GM12878 (cell line): ENCODE data around the gene TUBB4B. TPM values are rescaled to one million over a fixed set of nuclear protein-coding genes. Genes with fewer than 3 reads are reported as not detected.

ENCODE experiments used
- ATAC-seq: fragments of 200-7000 bp; cut with Tn5 transposase; 3 replicates; pipeline ENCODE4 v1.9.1; 2020; ENCODE audit warnings: mild to moderate bottlenecking, moderate library complexity
- BruUV-seq: library from RNA; stranded (reverse); fragments of 400-500 nt; replicated peaks from 2 replicates; lab custom pipeline; 2021; lab: Mats Ljungman, UMichigan
- CTCF ChIA-PET: fragments of 300-600 bp; sonication (Branson Sonifier 250); formaldehyde crosslinking; extraction: SDS; loops from one replicate; lab custom pipeline; 2021; ENCODE audit warnings: inconsistent platforms; lab: Yijun Ruan, JAX
- POLR2A ChIA-PET: fragments of 350-600 bp; formaldehyde crosslinking; extraction: SDS; loops from one replicate; lab custom pipeline; 2021; ENCODE audit warnings: inconsistent platforms; lab: Charles Lee
- RAD21 ChIA-PET: fragments of 300-600 bp; sonication (Branson Sonifier 250); formaldehyde crosslinking; loops from one replicate; lab custom pipeline; 2023; ENCODE audit warnings: antibody characterized with exemption; ENCODE audit not compliant: unreplicated experiment; lab: Charles Lee
- SMC1A ChIA-PET: fragments of 300-600 bp; sonication (Branson Sonifier 250); formaldehyde crosslinking; loops from one replicate; lab custom pipeline; 2023; ENCODE audit not compliant: unreplicated experiment, uncharacterized antibody; lab: Charles Lee
- DNase-seq: peaks from one replicate; pipeline ENCODE4 v3.0.0-alpha.2; 2011; ENCODE audit warnings: low read depth, low spot score
- FAIRE-seq: peaks from 3 replicates; lab custom pipeline; 2011; peaks lifted over from hg19 to GRCh38; lab: Jason Lieb, UNC
- H2AFZ ChIP-seq: 2 replicates; pipeline ENCODE4 v1.6.0; 2011; ENCODE audit warnings: low read depth, low read length, control low read depth; ENCODE audit not compliant: control insufficient read depth
- H3K27ac ChIP-seq: 2 replicates; pipeline ENCODE4 v1.5.1; 2011; ENCODE audit warnings: control low read depth; ENCODE audit not compliant: control insufficient read depth, insufficient read depth
- H3K27me3 ChIP-seq, 2 experiments: replicated peaks in 1 of 2; 2 replicates each; pipeline versions ENCODE4 v1.6.0 to v1.6.1; 2011; ENCODE audit warnings: low read length in 1 of 2; ENCODE audit not compliant: control insufficient read depth in 2 of 2, insufficient read depth in 2 of 2
- H3K36me3 ChIP-seq, 2 experiments: 2 replicates each; pipeline ENCODE4 v1.5.1; 2011; ENCODE audit warnings: low read length in 1 of 2; ENCODE audit not compliant: control insufficient read depth in 2 of 2, insufficient read depth in 2 of 2
- H3K4me1 ChIP-seq: 2 replicates; pipeline ENCODE4 v1.6.1; 2011; ENCODE audit warnings: mild to moderate bottlenecking, low read length, moderate library complexity, mixed read lengths; ENCODE audit not compliant: control insufficient read depth, insufficient read depth
- H3K4me2 ChIP-seq: 2 replicates; pipeline ENCODE4 v1.6.0; 2011; ENCODE audit warnings: control low read depth; ENCODE audit not compliant: control insufficient read depth, insufficient read depth
- H3K4me3 ChIP-seq: fragments of 200-600 bp; sonication (generic); 2 replicates; pipeline ENCODE4 v1.5.1; 2016
- H3K79me2 ChIP-seq: 2 replicates; pipeline ENCODE4 v1.6.0; 2011; ENCODE audit warnings: low read length; ENCODE audit not compliant: control insufficient read depth, insufficient read depth
- H3K9ac ChIP-seq: 2 replicates; pipeline ENCODE4 v1.8.0; 2011; ENCODE audit warnings: low read length, control low read depth, mixed read lengths; ENCODE audit not compliant: control insufficient read depth, insufficient read depth
- H3K9me3 ChIP-seq: replicated peaks from 3 replicates; pipeline ENCODE4 v1.5.1; 2011; ENCODE audit warnings: mild to moderate bottlenecking, low read length; ENCODE audit not compliant: control insufficient read depth, insufficient read depth
- H4K20me1 ChIP-seq: 2 replicates; pipeline ENCODE4 v1.6.0; 2011; ENCODE audit not compliant: control insufficient read depth, insufficient read depth
- NR2F1 ChIP-seq: fragments of 450-650 bp; conservative IDR thresholded peaks from 2 replicates; pipeline ENCODE4 v1.6.1; 2017; ENCODE audit warnings: mild to moderate bottlenecking
- WGBS: methylation state at CpG from one replicate; pipeline ENCODE4 v1.1.6; 2016; ENCODE audit warnings: low lambda C conversion rate; ENCODE audit not compliant: insufficient replicate concordance, insufficient coverage; ENCODE audit errors: missing lambda C conversion rate; 5-methylcytosine and 5-hydroxymethylcytosine counted together
- in situ Hi-C: fragments of 300-500 bp; cut with MboI; formaldehyde crosslinking; loops from 9 replicates; pipeline ENCODE4 v1.14.3; 2018; ENCODE audit warnings: mixed read lengths
- intact Hi-C: fragments of 100-400 bp; cut with micrococcal nuclease; formaldehyde crosslinking; loops from one replicate; pipeline ENCODE4 v1.14.2; 2022; ENCODE audit not compliant: unreplicated experiment
- polyA plus RNA-seq, 11 experiments: library from polyadenylated mRNA; depleted of rRNA in 4 of 11; unstranded in 6 of 11; stranded (reverse) in 5 of 11; fragments of >200 nt; fragmentation: Nextera tagmentation in 4 of 11; fragmentation: Illumina TruSeq in 1 of 11; extraction: Ambion mirVana in 4 of 11; extraction: Trizol in 1 of 11; gene quantifications; 1 replicate in 1 of 11; 2 replicates in 10 of 11; pipeline versions ENCODE4 v1.2.1 to v1.2.3, GENCODE V29; 2011 to 2016; ENCODE audit warnings: inconsistent platforms in 2 of 11, missing spikeins in 2 of 11, low read depth in 1 of 11
- total RNA-seq, 4 experiments: library from RNA; depleted of rRNA in 3 of 4; stranded (reverse); fragments of >200 nt in 3 of 4; fragmentation: Illumina TruSeq in 1 of 4; extraction: Trizol in 1 of 4; gene quantifications; 2 replicates each; pipeline versions ENCODE4 v1.2.1 to v1.2.3, GENCODE V29; 2013 to 2021
- TF ChIP-seq, protein P1 (sequence below): fragments of 450-650 bp; formaldehyde crosslinking; IDR thresholded peaks from 2 replicates; pipeline ENCODE4 v1.4.0; 2020; ENCODE audit warnings: mild to moderate bottlenecking, moderate library complexity
- TF ChIP-seq, protein P2 (sequence below): IDR thresholded peaks from 2 replicates; pipeline ENCODE4 v1.6.1; 2011; ENCODE audit warnings: low read depth, mild to moderate bottlenecking, low read length, moderate library complexity, borderline replicate concordance; ENCODE audit errors: extremely low read depth

Gene TUBB4B
- total and polyA plus RNA-seq, 10 of the 15 experiments (the other 5 are each of a cell fraction or from before 2014, with no cell fraction given): 23.0 to 532 (median 254) TPM

DNA sequence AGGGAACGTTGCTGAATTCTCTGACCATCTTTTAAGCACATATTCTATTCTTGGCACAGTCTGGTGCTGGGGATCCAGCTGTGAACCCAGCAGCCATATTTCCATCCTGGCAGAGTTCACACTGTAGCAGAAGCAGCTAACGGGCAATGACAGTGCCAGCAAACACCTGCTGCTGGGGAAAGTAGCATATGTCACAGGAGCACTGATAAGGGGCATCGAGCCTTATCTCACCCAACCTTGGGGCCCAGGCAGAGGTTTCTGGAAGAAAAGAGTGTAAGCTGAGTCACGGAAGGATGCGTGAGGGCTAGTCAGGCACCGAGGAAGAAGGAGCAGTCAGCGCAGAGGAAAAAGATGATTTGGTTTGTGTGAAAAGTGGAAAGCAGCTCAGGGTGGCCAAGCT lies 34.5 kb upstream of the TUBB4B start:
- peaks cover 34% of the 10 kb centered on the region for H3K4me1 ChIP-seq
- ChIA-PET SMC1A (interaction anchor here (0.6 kb wide), 1 partner anchor 90 kb away, joined by 3 read pairs; no protein-coding TSS in a partner anchor), POLR2A (interaction anchor here (0.6 to 8.0 kb wide), 5 partner anchors 16 to 139 kb away, joined by 3 to 68 read pairs (median 4); partner anchors contain the start of genes CYSRT1 and RNF208)
- no peak overlapping the region for H3K27ac ChIP-seq
- FAIRE-seq (no peak), DNase-seq (no peak)
- peaks cover 43% of the 10 kb centered on the region for H3K79me2 ChIP-seq
- peak overlapping the region; percentile 95 for H3K4me3 ChIP-seq
- no peak overlapping the region for H2AFZ ChIP-seq
- intact Hi-C loops: no loop called here
- BruUV-seq: TSS peak; percentile 78
- TF ChIP-seq NR2F1: no peak
- TF ChIP-seq, protein P1, sequence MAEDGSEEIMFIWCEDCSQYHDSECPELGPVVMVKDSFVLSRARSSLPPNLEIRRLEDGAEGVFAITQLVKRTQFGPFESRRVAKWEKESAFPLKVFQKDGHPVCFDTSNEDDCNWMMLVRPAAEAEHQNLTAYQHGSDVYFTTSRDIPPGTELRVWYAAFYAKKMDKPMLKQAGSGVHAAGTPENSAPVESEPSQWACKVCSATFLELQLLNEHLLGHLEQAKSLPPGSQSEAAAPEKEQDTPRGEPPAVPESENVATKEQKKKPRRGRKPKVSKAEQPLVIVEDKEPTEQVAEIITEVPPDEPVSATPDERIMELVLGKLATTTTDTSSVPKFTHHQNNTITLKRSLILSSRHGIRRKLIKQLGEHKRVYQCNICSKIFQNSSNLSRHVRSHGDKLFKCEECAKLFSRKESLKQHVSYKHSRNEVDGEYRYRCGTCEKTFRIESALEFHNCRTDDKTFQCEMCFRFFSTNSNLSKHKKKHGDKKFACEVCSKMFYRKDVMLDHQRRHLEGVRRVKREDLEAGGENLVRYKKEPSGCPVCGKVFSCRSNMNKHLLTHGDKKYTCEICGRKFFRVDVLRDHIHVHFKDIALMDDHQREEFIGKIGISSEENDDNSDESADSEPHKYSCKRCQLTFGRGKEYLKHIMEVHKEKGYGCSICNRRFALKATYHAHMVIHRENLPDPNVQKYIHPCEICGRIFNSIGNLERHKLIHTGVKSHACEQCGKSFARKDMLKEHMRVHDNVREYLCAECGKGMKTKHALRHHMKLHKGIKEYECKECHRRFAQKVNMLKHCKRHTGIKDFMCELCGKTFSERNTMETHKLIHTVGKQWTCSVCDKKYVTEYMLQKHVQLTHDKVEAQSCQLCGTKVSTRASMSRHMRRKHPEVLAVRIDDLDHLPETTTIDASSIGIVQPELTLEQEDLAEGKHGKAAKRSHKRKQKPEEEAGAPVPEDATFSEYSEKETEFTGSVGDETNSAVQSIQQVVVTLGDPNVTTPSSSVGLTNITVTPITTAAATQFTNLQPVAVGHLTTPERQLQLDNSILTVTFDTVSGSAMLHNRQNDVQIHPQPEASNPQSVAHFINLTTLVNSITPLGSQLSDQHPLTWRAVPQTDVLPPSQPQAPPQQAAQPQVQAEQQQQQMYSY (CRISPR knock-in tag): no peak
- TF ChIP-seq, protein P2, sequence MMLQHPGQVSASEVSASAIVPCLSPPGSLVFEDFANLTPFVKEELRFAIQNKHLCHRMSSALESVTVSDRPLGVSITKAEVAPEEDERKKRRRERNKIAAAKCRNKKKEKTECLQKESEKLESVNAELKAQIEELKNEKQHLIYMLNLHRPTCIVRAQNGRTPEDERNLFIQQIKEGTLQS: no peak
- TF ChIP-seq, all 136 proteins: peak for 0
- in situ Hi-C loops: no loop called here
- no peaks in the 10 kb centered on the region for H4K20me1 ChIP-seq
- peaks cover 0 to 4% of the 10 kb centered on the region in 2 experiments; a peak in 1 of 4 replicates for H3K36me3 ChIP-seq
- peak overlapping the region; percentile 98 for H3K9ac ChIP-seq
- WGBS: 62% methylated on average over 7 of the region's 7 CpGs
- peak overlapping the region; percentile 93 for H3K4me2 ChIP-seq
- CTCF ChIA-PET: interaction anchor here (1.1 to 2.2 kb wide), 3 partner anchors 16 to 30 kb away, joined by 4 to 7 read pairs (median 5); partner anchors contain the start of genes ANAPC2 and SSNA1
- H3K9me3 ChIP-seq: no peaks in the 10 kb centered on the region
- RAD21 ChIA-PET: no interaction called here
- no peak for ATAC-seq
- no peaks in the 10 kb centered on the region for H3K27me3 ChIP-seq
